HG03196 (cell line): ENCODE results near the gene TOPBP1.
"Not testable (repeated sequence)": the region's sequence is repeated elsewhere in the genome, so short reads cannot be mapped to it uniquely, and the experiment has no call there.

Experiments used
- ATAC-seq: cut with Tn5 transposase; IDR thresholded peaks from one replicate; pipeline ENCODE4 v1.9.1; 2021; ENCODE audit not compliant: unreplicated experiment

TOPBP1 gene

GRCh38 chr3:133661454-133662277 lies at the start of gene TOPBP1:
Gene TOPBP1 (minus strand): TSS chr3:133661941. CDS start chr3:133661127, 814 bp downstream.
- ATAC-seq, result peak; percentile 85

- no peak for ATAC-seq
Observed at GRCh38 chr3:133711013-133711412, 49.3 kb upstream of the TOPBP1 start.

DNA sequence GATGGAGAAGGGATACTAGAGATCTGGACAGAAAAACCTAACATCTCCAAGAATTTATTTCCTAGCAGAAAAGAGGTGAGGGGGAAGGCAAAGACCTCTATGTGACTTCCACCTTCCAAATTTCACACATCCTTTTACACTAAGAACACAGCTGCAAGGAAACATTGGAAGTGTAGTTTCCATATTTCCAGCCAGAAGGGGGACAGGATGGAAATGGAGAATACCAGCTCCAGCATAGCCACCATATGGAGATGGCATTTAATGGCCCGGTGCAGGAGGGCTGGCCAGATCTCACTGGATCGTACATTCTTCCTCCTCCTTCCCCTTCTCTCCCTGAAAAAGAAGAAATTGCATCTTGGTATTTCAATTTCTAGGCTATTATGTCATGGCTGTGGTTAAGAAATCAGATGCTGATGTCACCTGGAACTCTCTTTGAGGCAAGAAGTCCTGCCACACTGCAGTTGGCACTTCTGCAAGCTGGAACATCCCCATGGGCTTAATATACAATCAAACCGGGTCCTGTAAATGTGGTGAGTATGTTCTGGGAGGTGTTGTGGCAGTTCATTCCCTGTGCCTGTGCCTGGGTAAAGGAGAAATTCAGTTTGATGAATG lies 47.5 kb upstream of the TOPBP1 start:
- no peak for ATAC-seq

- ATAC-seq, result no peak
Observed at GRCh38 chr3:133706033-133706432, 44.3 kb upstream of the TOPBP1 start.

DNA sequence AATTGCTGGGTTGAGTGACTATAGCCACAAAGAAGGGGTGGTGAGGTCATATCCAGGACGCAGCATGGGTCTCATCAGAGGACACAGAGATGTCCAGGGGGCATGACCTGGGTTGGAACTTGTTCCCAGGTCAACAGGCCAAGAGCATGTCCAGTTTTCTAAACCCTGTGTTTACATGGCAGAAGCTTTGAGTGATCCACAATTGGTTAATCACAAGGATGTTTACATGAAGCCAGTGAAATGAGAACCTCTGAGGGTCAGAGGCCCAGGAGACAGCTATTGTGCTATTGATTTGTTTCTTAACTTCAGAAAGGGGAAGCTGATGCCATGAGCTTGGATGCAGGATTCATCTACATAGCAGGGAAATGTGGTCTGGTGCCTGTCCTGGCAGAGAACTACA lies 42.2 kb upstream of the TOPBP1 start:
- no peak for ATAC-seq

DNA sequence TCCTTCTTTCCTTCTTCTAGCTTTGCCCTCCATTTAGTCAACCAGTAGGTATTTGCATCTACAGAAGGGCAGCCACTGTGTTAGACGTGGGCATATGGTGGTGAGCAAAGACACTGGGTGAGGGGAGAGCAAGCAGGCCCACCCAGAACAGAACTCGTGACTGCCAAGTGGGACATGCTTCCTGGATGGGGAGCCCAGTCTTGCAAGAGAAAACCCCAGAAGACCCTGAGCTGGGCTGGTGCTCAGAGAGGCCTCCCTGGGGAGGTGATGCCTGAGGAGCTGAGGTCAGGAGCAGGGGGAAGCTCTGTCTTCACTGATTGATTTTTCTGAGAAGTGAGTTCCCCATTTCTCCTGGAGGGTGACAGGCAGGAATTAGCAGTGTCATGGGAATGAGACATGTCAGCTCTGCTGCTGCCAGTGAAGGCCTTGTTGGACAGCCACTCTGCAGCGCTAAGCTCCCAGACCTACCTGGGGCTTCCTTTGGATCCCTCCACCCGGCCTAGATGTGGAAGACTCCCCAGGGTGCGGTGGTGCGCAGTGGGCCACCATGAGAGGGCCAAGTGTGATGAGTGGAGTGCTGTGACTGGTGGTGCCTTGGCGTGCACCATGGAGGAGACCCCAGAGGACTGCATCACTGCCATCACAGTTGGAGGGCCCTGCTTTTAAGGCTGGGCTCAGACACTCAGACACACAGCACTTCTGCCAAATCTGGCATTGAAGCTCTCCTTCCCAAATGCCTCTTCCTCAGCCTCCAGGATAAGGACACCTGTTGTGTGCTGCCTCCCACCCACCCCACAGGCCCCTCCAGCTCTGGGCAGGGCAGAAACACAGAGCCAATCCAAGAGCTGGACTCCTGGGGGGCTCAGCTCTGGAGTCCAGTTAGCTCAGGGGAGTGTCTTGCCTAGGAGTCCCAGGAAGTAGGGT lies 40.0 kb upstream of the TOPBP1 start:
- no peak for ATAC-seq

DNA sequence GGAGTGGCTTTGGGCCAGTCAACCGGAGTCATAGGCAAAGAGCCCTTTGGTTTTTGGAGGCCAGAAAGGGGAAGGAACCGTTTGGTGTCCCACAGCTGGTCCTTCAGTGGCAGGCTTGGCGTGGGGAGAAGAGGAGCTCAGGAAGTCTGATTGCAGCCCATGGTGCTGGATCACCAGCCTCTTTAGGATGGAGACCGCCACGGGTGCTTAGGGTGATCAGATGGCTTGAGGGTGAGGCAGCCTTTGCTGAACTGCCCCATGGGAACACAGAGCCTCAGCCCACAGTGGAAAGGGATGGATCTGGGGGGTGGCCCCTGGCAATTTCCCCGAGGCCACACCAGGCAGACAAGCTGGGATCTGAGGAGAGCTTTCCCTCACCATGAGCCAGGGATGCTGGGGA lies 38.6 kb upstream of the TOPBP1 start:
- ATAC-seq, result no peak

GRCh38 chr3:133699903-133700302 lies 38.2 kb upstream of the TOPBP1 start:
- no peak for ATAC-seq

- no peak for ATAC-seq
Observed at GRCh38 chr3:133699467-133699866, 37.7 kb upstream of the TOPBP1 start.

- ATAC-seq, result no peak
Observed at GRCh38 chr3:133697960-133698359, 36.2 kb upstream of the TOPBP1 start.

DNA sequence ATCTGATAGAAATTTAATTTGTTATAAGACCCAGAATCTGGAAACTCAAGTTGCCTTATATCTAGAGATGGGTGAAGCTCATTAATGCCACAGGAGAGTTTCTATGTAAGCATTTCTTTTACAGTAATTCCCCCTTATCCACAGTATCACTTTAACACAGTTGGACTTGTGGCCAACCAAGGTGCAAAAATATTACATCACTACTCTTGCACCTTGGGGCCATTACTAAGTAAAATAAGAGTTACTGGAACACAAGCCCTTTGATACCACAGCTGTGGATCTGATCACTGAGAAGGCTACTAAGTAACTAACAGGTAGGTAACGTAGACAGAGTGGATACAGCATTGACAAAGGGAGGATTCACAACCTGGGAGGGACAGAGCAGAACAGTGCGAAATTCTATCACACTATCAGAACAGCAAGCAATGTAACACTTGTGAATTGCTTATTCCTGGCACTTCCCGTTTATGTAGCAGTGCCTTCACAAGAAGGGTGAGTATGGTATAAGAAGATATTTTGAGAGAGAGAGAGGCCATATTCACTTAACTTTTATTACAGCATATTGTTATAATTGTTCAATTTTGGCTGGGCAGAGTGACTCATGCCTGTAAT lies 33.9 kb upstream of the TOPBP1 start:
- ATAC-seq, result no peak

GRCh38 chr3:133694288-133695268 lies 32.8 kb upstream of the TOPBP1 start:
- ATAC-seq, result no peak

DNA sequence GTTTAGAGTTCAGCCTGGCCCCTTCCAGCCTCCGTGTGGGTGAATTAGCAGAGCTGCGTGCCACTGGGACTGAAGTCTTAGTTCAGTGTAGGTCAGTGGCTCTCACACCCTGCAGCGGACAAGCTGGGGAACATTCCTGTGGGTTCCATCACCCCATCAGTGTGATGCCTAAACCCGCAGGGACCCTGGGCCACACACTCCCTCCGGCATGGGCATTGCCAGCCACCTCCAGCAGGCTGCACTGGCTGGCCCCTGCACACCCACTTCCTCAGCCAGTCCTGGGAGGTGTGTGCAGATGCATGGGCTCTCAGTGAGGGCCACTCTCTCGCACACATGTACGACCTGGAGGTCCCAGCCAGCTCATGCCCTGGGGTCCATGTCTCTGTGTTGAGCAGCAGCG lies 32.1 kb upstream of the TOPBP1 start:
- no peak for ATAC-seq

- ATAC-seq, result no peak
Observed at GRCh38 chr3:133692759-133693158, 31.0 kb upstream of the TOPBP1 start.

DNA sequence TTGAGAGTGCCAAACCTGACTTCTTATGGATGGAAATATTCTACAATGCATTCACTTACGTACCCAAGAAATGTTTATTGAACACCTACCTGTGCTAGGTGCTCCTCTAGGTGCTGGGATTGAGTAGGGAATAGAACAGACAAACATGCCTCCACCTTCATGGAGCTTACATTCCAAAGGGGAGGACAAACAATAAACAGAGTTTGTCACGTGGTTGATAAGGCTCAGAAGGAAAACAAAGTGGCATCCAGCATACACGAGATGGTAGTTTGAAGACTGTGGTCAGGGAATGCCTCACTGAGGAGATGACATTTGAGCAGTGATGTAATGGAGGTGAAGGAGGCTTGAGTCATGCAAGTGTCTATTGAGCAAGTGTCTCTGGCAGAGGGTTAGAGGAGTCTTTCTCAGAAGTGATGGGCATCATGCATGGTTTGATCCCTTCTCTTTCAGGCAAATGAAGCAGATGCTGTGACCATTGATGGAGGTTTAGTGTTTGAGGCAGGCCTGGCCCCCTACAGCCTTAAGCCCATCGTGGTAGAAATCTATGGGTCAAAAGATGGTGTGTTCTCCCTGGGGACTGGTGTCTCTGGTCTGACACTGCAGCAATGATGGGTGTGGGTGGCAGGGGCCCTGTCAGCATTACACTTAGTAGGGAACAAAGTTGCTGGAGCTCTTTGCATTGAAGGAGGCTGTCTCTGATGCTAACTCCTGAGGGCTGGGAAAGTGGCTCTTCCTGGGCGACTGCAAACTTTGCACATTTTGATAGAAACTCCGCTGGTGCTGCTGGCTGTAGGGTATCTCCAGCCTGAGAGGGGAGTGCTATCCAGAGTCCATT lies 29.7 kb upstream of the TOPBP1 start:
- no peak for ATAC-seq

- not testable (repeated sequence) for ATAC-seq
Observed at GRCh38 chr3:133677993-133678392, 16.3 kb upstream of the TOPBP1 start.

- no peak for ATAC-seq
Observed at GRCh38 chr3:133676336-133677118, 14.8 kb upstream of the TOPBP1 start.

- no peak for ATAC-seq
Observed at GRCh38 chr3:133675631-133676335, 14.0 kb upstream of the TOPBP1 start.
